Natural killer cell (primary cell): ENCODE data around the gene MRPL14. TPM values are rescaled to one million over a fixed set of nuclear protein-coding genes. Genes with fewer than 3 reads are reported as not detected.

Source experiments
- ATAC-seq, 3 donors: fragments of 150-1000 bp in 2 of 3; fragments of 200-7000 bp in 1 of 3; cut with Tn5 transposase; 1 replicate in 1 of 3; 2 replicates in 2 of 3; pipeline ENCODE4 v1.10.0; 2021; ENCODE audit warnings: mild to moderate bottlenecking in 2 of 3, moderate library complexity in 2 of 3
- DNase-seq, 2 donors: peaks; one replicate each; pipeline versions ENCODE4 v3.0.0 to v3.0.0-alpha.2; 2013 to 2021; ENCODE audit warnings: mixed read lengths in 1 of 2
- H3K27ac ChIP-seq: one replicate; pipeline ENCODE4 v1.5.1; 2013; ENCODE audit warnings: mild to moderate bottlenecking, low read length
- H3K27me3 ChIP-seq: one replicate; pipeline ENCODE4 v1.6.1; 2013; ENCODE audit warnings: low read length; ENCODE audit not compliant: control insufficient read depth, insufficient read depth
- H3K36me3 ChIP-seq: one replicate; pipeline ENCODE4 v1.6.1; 2013; ENCODE audit warnings: low read length; ENCODE audit not compliant: control insufficient read depth, insufficient read depth
- H3K4me1 ChIP-seq: one replicate; pipeline ENCODE4 v1.6.1; 2013; ENCODE audit warnings: low read length; ENCODE audit not compliant: control insufficient read depth, insufficient read depth
- H3K4me3 ChIP-seq: one replicate; pipeline ENCODE4 v1.5.1; 2013; ENCODE audit warnings: low read length
- H3K9me3 ChIP-seq: one replicate; pipeline ENCODE4 v1.6.1; 2013; ENCODE audit warnings: low read length; ENCODE audit not compliant: control insufficient read depth, insufficient read depth
- H3K27ac Mint-ChIP-seq, 2 donors: one replicate each; pipeline ENCODE4 v1.8.0; 2022; ENCODE audit warnings: mild to moderate bottlenecking in 2 of 2, mixed read lengths in 2 of 2, moderate library complexity in 1 of 2
- H3K27me3 Mint-ChIP-seq, 2 donors: one replicate each; pipeline ENCODE4 v1.8.0; 2022; ENCODE audit warnings: low read depth in 2 of 2, mixed read lengths in 2 of 2
- H3K36me3 Mint-ChIP-seq: one replicate; pipeline ENCODE4 v1.8.0; 2022; ENCODE audit warnings: mixed read lengths
- H3K4me1 Mint-ChIP-seq, 2 donors: one replicate each; pipeline ENCODE4 v1.8.0; 2022; ENCODE audit warnings: mixed read lengths in 2 of 2
- H3K4me3 Mint-ChIP-seq: one replicate; pipeline ENCODE4 v1.8.0; 2022; ENCODE audit warnings: mild to moderate bottlenecking, moderate library complexity, mixed read lengths
- H3K9me3 Mint-ChIP-seq, 2 donors: one replicate each; pipeline ENCODE4 v1.8.0; 2022; ENCODE audit warnings: mixed read lengths in 2 of 2
- CTCF ChIP-seq: fragments of 200-600 bp; IDR thresholded peaks from one replicate; pipeline ENCODE4 v1.8.0; 2022; ENCODE audit warnings: antibody characterized with exemption
- WGBS: methylation state at CpG from one replicate; pipeline ENCODE4 v1.1.7; 2013; ENCODE audit warnings: missing lambda C conversion rate; ENCODE audit not compliant: insufficient coverage; 5-methylcytosine and 5-hydroxymethylcytosine counted together
- intact Hi-C: fragments of 100-400 bp; cut with micrococcal nuclease; formaldehyde crosslinking; loops from one replicate; pipeline ENCODE4 v1.14.2; 2022
- total RNA-seq, 4 donors: library from RNA; stranded (reverse); fragments of 120-200 nt in 1 of 4; gene quantifications; one replicate each; pipeline versions ENCODE4 v1.2.3 to v1.2.4, GENCODE V29; 2013 to 2022

The MRPL14 gene
- total RNA-seq, 3 donors from 2014 or later (not counting 1 experiment from before 2014, with no cell fraction given): 14.9 to 16.2 (median 16.0) TPM

DNA sequence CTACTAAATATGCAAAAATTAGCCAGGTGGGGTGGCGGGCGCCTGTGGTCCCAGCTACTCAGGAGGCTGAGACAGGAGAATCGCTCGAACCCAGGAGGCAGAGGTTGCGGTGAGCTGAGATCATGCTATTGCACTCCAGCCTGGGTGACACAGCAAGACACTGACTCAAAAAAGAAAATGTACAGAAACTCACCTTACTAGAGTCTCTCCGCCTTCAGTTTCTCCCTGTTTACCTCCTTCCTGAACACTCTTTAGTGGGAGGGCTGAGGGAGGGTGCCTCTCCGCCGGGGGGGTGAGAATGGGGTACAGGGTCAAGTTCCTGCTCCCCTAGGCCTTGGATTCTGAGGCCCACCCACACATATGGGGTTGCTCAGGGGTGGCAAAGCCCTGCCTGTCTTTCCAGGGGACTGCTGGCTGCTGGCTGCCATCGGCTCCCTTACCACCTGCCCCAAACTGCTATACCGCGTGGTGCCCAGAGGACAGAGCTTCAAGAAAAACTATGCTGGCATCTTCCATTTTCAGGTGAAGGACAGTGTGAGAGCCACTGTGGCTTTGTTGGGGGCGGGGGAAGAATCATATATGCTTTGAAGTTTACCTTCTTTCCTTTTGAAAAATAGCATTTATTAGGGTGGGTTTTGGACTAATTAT is 44.8 kb upstream of the MRPL14 start:
- intact Hi-C loops: loop anchor here (1.0 to 5.0 kb wide), 4 partner anchors 50 to 166 kb away; partner anchors contain the start of genes SLC29A1 and SLC35B2
- no peak overlapping the region for H3K4me3 ChIP-seq
- no peak for DNase-seq
- H3K9me3 ChIP-seq: no peaks in the 10 kb centered on the region
- H3K27me3 Mint-ChIP-seq: peaks cover 3 to 6% of the 10 kb centered on the region in 2 donors
- no peaks in the 10 kb centered on the region for H3K36me3 Mint-ChIP-seq
- H3K27me3 ChIP-seq: no peaks in the 10 kb centered on the region
- TF ChIP-seq CTCF: no peak
- WGBS: 83% methylated on average over 10 of the region's 12 CpGs
- no peak for ATAC-seq
- no peak overlapping the region for H3K27ac ChIP-seq
- peaks cover 6 to 11% of the 10 kb centered on the region in 2 donors for H3K4me1 Mint-ChIP-seq
- H3K4me1 ChIP-seq: peaks cover 15% of the 10 kb centered on the region
- no peak overlapping the region for H3K4me3 Mint-ChIP-seq
- H3K36me3 ChIP-seq: no peaks in the 10 kb centered on the region
- H3K9me3 Mint-ChIP-seq: no peaks in the 10 kb centered on the region
- no peak overlapping the region for H3K27ac Mint-ChIP-seq

DNA sequence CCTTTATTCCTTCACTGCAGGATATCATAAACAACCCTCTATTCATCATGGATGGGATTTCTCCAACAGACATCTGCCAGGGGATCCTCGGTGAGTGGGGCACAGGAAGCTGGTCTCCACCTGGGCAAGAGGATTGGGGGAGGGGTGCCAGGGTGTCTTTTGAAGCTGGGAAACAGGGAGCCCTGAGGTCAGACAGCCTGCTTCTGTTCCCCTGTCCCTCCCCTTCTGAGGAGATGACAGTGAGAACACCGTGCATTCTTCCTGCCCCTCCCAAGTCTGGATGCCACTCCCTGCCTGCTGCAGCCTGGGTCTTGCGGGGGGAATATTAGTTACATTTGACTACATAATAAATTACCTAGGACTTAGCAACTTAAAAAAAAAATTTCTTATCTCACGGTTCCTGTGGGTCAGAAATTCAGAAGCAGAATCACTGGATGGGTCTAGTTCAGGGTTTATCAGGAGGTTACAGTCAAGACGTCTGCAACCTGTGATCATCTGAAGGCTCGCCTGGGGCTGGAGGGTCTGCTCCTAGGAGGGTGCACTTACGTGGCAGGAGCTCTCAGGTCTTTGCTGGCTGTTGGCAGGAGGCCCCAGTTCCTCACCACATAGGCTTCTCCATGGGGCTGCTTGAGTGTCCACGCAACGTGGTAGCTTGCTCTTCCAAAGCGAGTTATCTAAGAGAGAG is 42.8 kb upstream of the MRPL14 start:
- no peaks in the 10 kb centered on the region for H3K9me3 Mint-ChIP-seq
- TF ChIP-seq CTCF: no peak
- no peak for DNase-seq

DNA sequence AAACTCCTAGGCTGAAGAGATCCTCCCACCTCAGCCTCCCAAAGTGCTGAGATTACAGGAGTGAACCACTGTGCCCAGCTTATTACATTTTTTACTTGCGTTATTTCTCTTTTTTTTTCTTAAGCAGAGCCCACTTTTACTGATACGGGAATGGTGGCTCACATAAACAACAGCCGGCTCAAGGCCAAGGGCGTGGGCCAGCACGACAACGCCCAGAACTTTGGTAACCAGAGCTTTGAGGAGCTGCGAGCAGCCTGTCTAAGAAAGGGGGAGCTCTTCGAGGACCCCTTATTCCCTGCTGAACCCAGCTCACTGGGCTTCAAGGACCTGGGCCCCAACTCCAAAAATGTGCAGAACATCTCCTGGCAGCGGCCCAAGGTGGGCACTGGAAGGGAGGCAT is 41.9 kb upstream of the MRPL14 start:
- Mint-ChIP-seq H3K4me1 (peaks cover 5 to 6% of the 10 kb centered on the region in 2 donors), H3K27ac (no peak overlapping the region), H3K9me3 (no peaks in the 10 kb centered on the region), H3K36me3 (no peaks in the 10 kb centered on the region), H3K27me3 (peaks cover 19 to 23% of the 10 kb centered on the region in 2 donors), H3K4me3 (no peak overlapping the region)
- H3K36me3 ChIP-seq: no peaks in the 10 kb centered on the region
- intact Hi-C loops: no loop called here
- H3K27ac ChIP-seq: no peak overlapping the region
- no peak for DNase-seq
- WGBS: 90% methylated on average over 9 of the region's 9 CpGs
- peaks cover 5% of the 10 kb centered on the region for H3K4me1 ChIP-seq
- H3K4me3 ChIP-seq: no peak overlapping the region
- no peaks in the 10 kb centered on the region for H3K9me3 ChIP-seq
- no peaks in the 10 kb centered on the region for H3K27me3 ChIP-seq
- TF ChIP-seq CTCF: no peak
- no peak for ATAC-seq

More for the DNA sequence above, 42.8 kb upstream of the MRPL14 start:
- Mint-ChIP-seq H3K4me1 (peaks cover 5 to 6% of the 10 kb centered on the region in 2 donors), H3K27me3 (peaks cover 13 to 17% of the 10 kb centered on the region in 2 donors), H3K4me3 (no peak overlapping the region), H3K27ac (no peak overlapping the region), H3K36me3 (no peaks in the 10 kb centered on the region)
- Histone ChIP-seq H3K4me1 (peaks cover 5% of the 10 kb centered on the region), H3K36me3 (no peaks in the 10 kb centered on the region), H3K4me3 (no peak overlapping the region), H3K9me3 (no peaks in the 10 kb centered on the region), H3K27me3 (no peaks in the 10 kb centered on the region), H3K27ac (no peak overlapping the region)
- ATAC-seq: no peak
- intact Hi-C loops: loop anchor here (5.0 kb wide), 1 partner anchor 52 kb away; the partner anchor contains the start of gene SLC29A1
- WGBS: 71% methylated on average over 9 of the region's 10 CpGs
